Right kidney (tissue), 1 donor: ENCODE measurements around the gene ITM2C.

Source experiments
- DNase-seq: peaks from one replicate; pipeline ENCODE4 v3.0.0-alpha.2; 2016

The ITM2C gene

DNA sequence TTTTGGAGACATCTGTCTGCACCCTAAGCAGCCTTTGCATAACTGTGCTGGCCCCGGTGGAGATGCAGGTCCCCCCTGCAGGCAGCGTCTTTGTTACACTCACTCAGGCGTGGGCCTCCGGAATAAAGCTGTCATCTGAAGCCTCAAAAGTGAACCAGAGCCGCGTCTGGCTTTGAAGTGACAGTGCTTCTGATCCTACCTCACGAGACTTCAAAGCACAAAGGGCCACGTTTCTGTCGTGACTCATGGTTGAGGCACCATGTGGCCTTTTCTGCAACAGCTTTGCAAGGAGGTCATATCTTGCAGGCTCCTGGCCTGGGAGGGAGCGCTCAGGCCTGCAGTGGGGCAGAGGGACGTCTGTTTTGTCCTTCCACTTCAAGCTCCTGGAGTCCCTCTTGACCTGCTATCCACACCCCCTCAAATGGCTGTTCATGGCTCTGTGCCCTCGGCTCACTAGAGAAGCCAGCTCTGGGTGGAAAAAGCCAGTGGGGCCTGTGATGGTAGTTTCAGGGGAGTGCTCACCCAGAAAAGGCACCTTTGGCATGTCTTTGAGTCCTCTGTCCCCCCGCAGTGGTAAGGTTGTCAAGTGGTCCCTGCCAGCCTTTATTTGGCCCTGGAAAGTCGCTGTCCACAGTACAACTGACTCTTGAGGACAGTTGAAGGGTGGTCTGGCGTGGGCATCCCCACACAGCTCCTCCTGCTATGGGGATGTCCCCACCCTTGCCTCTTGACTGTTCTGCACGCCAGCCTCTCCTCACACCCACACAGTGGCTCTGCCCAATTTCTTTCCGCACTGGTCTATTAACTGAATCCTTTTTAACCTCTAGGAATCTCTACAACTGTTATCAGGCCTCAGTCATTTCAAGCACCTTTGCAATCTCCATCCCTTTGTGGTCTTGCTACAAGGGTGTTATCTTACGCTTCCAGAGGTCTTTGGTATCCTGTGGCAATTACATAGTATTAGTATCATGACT is 41.0 kb downstream of the ITM2C start:
- DNase-seq, result no peak

DNA sequence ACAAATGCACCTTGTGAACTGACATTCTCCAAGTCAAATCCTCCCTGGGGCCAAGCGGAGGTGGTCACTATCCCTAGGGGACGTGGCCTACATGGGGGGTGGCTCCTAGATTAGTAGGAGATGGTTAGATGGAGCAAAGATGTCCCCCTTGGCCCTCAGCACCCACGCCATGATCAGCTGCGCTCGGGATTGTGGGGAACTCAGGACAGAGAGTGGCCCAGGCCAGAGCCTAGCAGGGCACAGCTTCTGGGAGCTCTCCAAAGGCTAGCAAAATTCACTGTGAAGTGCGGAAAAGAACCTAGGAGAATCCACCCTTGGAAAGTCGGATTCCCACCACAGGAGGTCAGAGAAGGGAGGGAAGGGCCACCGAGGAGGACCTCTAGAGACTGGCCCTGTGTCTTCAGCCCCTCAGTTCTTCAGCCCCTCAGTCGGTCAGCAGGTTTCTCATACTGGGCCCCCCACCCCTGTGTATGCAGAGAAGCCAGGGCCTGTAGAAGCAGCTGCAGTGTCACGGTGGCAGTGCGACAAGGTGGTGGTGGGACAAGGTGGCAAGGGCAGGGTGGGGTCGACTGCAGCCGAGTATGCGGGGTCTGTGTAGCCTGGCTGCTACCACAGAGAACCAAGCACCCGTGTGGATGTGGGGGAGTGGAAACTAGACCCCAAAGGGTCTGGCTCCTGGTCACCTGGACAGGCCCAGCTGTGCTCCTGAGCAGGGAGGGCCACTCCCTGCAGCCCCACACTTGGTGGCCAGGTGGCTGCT is 41.9 kb downstream of the ITM2C start:
- DNase-seq, result no peak

DNA sequence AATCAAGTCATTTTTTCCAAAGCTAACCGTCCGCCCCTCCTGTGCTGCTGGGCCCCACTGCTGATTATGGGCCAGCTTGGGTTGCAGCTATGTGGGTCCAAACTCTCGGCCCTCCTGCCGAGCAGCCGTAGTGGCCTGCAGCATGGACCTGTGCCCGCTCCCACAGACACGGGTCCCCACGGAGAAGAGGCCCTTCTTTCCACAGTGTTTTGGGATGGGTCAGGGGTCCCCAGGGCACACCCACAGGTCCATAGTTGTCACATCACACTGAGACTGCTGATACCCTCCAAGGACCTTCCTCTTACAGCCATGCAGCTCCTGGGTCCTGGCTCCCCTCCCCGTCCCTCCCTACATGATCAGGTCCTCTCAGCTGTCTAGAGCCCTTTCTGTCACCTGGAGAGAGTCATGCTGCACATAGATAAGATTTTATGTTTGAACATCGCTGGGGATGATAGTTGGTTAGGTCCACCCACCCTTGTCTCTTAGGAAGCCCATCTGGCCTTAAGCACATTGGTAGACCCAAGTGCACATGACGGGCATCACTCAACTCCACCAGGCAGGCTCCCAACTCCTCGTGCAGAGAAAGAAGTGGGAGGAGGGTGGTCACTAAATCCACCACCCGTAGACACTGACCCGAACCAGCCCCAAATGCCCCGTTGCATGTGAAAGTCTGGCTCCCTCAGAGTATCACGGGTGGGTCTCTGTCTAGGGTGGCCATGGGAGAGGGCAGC is 42.8 kb downstream of the ITM2C start:
- DNase-seq, result no peak

DNA sequence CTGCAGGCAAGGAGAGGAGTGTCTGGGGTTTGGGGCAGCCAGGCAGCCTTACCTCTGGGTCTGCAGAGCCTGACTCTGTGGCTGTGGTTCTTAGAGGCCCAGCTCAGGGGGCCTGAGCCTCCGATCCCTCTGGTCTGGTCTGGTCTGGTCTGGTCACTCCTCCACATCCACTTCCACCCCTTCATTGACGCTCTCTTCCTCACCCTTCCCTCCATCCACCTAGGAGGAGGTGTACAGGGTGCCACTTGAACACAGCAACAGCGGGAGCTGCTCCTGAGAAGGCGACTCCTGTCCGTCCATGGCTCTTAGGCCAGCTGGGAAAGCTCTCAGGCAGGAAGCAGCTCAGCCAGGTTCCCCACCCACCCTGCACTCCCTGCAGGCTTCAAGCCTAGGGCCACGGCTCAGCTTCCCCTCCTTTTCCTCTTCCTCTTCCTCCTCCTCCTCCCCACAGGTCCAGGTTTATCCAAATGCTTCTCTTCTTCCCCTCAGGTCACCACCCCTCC is 43.4 kb downstream of the ITM2C start:
- no peak for DNase-seq

DNA sequence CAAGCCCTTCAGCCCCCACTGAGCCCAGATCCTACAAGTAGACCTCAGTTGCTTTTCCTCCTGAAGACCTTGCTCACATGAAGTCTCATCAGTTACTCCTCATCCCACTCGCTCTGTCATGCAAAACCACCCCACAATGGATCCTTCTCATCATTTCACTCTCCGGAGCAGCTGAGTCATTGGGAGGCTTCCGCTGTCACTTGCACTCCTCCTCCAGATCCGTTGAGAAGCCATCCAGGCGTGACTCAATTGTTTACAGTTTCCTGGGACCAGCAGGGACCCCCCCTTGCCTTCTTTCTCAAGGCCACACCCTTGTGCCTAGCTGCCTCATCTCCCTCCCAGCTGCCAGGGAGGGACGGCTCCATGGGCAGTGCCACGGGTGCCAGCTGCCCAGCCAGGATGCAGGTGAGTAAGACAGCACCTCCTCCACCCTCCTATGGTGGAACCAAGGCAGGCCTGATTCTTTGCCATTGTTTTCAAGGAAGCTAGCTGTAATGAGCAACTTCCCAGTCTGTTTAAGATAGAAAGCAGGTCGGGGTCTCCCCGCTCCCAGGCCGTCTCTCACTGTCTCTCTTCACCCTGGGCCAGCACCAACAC is 44.0 kb downstream of the ITM2C start:
- peak; percentile 65 for DNase-seq

DNA sequence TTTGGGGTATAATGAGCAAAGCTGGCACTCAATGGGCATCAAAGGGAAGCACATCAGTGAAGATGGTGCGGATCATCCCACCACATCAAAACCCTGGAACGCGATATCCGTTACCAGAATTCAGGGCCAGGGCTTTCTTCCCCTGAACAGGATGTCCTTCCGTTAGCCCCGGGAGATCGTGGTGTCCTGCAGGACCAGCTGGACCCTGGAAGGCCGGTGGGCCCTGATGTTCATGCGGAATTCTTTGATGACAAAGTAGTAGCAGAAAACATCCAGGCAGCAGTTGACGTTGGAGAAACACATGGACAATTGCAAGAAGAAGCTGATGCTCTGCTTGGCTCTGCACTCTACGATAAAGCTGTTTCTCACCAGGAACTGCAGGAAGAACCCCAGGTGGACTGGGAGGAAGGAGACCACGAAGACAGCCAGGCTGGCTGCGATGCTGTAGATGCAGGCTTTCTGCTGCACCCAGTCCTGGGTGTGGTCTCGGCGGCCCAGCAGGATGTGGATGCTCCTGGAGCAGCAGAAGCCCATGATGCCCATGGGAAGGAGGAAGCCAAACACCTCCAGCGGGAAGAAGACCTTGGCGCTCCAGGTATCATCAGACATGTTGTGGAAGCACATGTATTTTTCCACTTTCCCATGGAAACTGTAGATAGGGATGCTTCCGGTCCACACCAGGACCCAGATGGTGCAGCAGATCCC is 45.3 kb downstream of the ITM2C start:
- DNase-seq, result no peak

DNA sequence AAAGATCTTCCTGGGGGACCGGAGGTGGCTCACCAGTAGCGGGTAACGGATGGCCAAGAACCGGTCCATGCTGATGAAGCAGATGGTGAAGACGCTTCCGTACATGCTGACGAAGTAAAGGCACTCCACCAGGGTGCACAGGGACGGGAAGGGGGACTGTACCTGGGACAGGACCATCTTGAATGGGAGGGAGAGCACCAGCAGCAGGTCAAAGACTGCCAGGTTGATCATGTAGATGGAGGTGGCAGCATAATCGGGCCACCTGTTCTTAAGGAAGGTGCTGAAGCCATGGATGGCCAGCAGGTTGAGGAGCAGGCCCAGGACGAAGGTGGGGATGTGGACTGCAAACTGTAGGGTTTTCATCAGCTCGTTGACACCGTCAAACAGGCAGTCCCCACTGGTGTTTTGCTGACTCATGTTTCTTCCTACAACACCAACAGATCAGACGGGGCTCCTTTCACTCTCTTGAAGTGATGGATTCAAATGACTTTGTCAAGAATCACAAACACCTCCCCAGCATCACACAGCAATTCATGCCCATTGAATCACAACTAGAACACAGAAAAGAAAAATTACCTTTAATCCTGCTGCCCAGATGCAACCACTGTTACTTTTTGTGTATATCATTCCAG is 45.9 kb downstream of the ITM2C start:
- DNase-seq, result no peak

DNA sequence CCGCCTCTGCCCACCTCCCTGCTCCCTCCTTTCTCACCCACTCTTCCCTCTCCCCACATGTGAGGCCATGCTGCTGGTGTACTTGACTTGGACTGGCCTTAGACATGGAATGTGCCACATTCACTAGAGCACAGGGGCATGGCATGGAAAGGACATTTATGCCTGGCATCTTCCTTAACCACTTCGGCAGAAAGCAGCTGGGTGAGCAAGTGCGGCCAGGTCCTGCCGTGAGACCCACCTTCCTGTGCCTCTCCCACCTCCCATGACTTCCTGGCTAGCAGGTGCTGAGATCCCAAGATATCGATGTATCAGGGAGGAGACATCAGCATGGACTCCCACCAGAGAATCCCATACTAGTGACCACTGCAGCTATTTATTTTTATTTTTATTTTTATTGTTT is 47.3 kb downstream of the ITM2C start:
- DNase-seq, result no peak

DNA sequence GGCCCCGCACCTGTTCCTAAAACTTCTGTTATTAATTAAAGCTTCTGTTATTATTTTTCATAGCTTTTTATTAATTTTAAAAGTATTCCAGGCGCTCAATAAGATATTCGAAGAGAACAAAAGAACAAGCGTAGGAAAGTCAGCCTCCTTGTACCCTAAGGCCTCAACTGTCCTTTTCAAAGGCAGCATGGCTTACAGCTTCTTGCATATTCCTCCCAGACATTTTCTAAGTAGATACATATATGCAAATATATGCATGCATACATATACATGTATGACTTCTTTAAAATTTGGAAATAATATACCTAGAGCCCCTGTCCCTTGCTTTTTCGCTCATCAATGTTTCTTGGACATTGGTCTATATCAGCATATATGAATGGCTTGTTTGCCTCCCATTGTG is 48.0 kb downstream of the ITM2C start:
- no peak for DNase-seq

DNA sequence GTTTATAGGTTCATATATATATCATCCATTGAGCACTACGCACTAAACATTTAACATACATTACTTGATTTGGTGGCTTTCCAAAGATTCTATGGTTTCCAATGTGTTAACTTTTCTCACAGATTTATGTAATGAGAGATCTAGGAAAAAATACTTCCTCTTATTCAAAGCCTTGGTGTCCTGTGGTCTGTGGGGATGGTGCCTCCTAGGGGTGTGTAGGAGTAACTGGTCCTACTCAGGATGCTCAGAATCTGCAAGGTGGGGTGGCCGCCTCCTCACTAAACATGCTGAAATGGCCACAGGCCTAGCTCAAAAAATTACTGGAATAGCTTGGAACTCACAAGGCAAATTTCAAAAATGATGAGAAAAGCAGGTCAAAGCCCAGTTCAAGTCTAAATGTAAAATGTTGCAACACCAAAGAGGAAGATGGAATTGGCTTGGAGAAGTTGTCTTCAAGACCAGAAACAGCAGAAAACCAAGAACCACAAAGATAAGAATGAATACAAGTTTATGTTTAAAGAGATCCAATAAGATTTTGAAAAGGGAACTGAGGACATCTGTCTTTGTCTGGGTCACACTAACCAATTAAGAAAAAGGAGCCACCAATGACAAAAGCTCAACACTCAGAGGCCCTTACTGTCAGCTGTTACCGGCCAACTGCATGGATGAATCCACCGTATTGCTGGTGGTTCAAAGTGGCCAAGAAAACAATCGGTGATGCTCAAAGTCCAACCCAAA is 48.8 kb downstream of the ITM2C start:
- no peak for DNase-seq

DNA sequence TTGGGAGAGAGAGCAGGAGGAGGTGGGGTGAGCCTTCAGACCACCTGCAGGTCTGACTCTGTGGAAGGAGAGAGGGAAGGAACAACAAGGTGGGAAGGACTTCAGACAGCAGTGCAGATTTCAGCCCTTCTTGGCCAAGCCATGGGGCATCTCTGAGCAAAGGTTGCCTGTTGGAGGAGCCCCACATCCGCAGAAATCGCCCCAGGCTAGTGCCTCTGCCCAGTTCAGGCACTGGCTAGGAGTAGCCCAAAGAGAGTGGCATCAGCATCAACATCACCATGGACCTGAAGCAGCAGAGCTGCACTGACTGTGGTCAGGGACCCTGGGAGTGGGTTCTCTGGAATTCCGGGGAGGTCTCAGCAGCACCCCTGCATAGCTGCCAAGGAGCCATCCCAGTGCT is 50.1 kb downstream of the ITM2C start:
- no peak for DNase-seq

DNA sequence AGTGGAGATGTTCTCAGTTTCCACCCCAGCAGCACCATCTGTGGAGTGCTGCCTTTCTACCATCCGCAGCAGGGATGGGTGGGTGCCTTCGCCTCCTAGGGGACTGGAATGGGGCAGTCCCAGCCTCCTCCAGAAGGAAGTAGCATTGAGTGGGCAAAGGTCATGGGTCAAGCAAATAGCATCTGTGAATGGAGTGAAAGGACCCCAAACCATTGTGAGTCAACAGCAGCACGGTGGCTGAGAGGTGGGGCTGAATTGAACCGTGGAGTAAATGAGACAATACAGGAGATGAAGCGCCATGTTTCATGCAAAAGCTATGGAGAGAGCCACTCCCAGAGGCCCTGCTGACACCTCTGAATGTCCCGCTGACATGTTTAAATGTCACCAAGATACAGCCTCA is 50.6 kb downstream of the ITM2C start:
- DNase-seq, result no peak

DNA sequence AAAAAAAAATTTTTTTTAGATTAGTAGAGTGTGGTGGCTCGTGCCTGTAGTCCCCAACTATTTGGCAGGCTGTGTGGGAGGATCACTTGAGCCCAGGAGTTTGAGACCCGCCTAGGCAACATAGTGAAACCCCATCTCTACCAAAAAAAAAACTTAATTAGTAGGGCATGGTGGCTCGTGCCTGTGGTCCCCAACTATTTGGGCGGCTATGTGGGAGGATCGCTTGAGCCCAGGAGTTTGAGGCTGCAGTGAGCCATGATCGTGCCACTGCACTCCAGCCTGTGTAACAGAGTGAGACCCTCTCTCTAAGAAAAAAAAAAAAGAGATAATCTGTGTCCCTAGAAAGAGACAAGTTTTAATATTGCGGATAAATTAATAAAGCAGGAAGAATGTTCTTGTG is 51.5 kb downstream of the ITM2C start:
- DNase-seq, result no peak

DNA sequence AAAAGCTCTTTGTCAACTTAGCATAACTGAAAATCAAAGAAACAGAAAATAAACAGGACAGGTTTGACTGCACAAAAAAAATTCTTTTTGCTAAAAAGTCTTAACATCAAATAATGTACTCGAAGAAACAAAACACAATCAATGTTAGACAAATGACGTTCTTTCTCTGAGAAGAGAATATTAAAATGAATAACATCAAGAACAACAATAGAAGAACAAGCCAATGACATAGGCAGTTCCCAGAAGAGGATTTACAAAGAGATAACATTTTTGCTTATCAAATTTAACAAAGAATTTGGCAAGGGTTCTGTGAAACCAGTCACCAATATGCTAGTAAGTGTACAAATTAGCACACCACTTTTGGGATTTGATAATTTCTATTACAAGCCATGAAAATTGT is 54.5 kb downstream of the ITM2C start:
- DNase-seq, result no peak

DNA sequence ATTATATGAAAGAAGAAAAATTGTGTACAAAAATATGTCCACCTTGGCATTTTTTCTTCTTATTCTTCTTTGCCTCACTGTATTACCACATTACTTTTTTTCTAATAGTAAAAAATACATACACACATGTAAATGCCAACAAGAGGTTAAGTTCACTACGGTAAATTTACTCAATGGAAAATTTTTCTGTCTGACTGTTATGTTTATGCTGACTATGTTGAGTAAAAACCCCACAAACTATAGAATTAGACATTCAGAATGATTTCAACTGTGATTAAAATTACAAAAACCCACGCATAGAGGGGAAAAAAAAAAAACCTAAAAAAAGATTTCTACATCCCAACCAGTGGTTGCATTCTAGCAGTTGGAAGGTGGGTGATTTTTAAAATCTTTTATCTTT is 54.9 kb downstream of the ITM2C start:
- DNase-seq, result no peak

DNA sequence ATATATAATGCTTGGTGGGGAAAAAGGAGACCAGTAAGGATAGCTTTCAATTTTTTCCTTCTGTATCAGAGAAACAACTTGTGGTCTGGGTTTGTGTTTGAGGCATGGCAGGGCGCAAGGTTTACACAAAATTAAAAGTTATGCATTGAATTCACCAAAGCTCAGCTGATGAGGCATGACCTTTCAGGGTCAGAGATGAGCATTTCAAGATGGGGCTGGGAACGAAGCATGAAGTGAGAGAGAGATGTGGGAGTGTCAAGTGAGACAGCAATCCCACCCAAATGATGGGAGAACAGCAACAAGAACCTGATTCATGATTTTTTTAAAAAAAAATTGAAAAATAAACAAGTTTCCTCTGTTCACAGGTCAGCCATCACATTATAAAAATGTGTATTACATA is 55.4 kb downstream of the ITM2C start:
- no peak for DNase-seq

DNA sequence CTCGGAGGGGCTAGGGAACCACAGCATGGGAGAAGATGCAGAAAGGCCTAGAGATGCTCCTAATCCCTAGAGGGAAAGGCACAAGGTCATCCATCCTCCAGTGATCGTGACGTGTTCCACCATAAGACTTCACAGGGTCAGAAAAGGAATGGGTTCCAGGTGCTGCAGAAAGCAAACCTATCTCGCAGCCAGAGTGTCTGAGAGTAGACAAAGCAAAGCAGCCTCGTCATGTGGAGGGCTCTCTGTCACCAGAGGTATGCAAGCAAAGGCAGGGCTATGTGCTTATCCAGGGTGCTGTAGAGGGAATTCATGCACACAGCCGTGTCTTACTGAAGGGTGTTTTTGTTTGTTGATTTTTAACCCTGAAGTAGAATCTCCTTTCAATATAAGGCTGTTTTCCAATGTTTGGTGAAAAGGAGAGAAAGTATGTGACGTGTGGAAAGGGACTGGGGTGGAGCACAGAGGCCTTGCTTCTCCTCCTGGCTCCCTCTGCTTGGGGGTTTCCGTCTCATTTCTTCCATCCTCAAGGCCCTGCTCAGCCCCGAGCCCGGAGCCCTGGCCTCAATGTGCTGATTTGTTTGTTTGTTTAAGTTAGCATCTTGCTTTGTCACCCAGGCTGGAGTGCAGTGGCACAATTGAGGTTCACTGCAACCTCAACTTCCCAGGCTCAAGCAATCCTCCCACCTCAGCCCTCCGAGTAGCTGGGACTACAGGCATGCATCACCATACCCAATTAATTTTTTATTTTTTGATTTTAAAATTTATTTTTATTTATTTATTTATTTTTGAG is 57.3 kb downstream of the ITM2C start:
- DNase-seq, result no peak

DNA sequence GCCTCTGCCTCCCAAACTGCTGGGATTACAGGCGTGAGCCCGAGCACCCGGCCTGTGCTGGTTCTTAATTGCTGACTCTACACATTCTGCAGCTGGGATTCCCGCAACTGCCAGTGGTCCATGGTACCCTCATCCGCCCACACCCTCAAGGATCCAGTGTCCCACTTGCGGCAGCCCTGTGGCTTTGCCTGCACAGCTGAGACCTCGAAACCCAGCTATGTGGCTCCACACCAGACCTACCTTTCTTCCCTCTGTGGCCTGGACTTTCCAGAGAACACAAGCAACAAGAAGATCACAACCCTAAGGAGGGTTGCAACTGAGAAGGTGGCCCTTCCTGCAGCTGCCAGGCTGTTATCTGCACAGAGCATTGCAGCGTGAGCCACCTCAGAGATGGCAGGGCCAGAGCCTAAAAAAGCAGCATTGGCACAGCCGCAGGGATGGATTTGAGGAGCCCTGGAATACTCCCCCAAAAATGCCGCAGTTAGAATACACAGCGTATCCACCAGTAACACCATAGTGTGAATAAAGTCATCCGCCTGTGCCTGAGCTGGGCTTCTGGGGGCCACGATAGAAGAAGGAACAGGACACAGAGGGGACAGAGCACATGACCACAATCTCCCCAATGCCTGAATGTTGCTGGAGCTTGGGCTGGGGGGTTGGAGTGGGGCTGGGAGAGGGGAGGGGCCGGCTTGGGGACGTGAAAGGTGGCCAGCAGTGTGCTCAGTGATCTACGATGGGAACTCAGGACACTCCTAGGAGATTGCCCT is 58.4 kb downstream of the ITM2C start:
- no peak for DNase-seq

DNA sequence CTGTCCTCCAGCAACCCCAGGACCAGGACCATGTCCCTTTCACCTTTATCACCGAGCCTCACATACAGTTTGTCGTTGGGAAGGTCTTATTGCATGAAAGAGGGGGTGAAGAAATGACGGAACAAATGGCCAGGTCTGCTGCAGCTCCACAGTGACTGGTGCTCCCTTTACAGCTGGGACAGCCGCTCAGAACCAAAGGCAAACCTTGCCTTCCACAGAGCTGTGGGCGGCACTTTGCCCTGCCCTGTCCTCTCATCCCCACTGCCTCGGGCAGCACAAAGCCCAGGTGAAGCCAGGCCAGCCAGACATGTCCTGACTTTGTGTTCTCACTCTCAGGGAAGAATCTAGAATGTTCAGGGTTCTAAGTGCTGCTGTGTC is 59.3 kb downstream of the ITM2C start:
- DNase-seq, result no peak
